Suppressor macrophage treated with lipopolysaccharide for 1 hour (primary cell): Measurements from ENCODE around the gene CPXM1.
"Not testable (repeated sequence)": the region's sequence is repeated elsewhere in the genome, so short reads cannot be mapped to it uniquely, and the experiment has no call there.

ENCODE experiments used
- DNase-seq, 3 donors: peaks; one replicate each; pipeline ENCODE4 v3.0.0-alpha.2; 2020 to 2022

The CPXM1 gene

DNA sequence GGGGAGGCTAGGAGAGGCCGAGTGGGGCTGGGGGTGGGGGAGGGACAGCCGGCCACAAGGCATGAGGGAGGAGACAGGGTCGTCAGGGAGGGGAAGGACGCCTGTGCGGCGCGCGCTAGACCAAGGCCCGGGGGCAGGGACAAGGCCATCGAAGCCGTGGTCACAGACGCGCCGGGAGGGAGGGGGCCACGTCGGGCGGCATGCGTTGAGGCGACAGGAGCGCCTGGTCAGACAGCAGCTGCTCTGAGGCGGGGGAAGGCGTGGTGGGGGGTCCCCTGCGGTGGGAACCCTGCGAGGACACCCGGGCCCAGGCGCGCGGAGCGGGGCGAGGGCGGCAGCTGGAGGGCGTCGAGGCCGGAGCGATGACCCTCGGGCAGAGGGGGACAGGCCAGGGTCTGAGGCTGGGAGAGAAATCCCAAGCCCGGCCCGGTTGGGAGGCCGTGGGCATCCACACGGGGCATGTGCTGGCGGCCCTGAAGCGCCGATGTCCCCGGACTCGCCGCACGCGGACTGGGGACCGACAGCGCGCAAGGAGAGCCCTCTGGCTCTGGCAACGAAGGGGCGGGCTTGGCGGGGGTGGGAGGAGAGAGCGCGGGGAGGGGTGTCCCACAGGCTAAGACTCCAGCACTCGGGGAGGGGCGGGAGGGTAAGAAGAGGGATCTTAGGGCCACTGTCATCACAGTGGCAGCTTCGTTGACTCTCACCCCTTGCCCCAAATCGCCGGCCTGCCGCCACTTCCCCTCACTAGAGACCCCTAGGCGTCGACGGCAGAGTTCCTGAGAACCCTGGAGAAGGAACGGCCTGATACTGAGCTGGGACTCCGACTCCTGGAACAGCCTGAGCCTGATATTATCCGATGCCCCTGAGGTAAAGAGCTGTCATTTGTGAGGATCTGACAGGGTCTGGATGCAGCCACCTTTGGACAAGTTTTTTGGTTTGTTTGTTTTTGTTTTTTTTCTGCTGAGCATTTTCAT, 20.8 kb upstream of the CPXM1 start:
- peak in 1 of 3 donors; percentile 19 for DNase-seq

DNA sequence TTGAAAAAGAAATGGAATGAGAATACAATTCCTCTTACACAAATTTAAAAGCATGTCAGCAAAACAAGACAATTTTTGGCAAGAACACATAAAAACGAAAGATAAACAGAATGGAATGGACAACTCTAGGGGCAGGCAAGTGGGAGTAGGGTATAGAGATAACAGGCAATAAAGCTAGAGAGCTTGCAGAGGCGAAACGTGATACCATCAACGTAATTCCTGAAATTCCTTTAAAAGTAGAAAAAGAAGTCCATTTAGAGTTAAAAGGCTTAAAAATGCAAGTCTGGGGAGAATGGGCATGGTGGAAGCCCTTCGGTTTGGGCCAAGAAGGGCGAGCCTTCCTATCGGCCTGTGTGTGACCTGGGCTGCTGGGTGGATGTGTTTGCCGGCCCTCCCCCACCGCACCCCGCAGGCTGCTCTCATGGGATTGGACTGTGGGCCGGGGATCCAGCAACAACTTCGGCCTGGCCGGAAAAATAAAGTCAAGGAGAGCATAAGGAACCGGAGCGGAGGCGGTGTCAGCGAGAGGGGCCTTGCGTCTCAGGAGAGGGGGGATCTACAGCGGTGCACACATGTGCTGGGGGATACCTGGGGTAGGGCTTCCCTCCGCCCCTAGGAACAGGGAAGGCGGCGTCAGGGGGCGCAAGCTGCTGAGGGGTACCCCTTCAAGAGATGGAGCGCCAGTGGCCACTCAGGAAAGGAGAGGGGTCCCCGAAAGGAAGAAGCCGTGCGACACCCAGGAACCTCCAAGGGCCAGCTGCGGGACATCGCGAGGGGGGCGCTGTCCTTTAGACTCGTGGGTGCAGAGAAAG, 19.9 kb upstream of the CPXM1 start:
- DNase-seq = no peak

DNA sequence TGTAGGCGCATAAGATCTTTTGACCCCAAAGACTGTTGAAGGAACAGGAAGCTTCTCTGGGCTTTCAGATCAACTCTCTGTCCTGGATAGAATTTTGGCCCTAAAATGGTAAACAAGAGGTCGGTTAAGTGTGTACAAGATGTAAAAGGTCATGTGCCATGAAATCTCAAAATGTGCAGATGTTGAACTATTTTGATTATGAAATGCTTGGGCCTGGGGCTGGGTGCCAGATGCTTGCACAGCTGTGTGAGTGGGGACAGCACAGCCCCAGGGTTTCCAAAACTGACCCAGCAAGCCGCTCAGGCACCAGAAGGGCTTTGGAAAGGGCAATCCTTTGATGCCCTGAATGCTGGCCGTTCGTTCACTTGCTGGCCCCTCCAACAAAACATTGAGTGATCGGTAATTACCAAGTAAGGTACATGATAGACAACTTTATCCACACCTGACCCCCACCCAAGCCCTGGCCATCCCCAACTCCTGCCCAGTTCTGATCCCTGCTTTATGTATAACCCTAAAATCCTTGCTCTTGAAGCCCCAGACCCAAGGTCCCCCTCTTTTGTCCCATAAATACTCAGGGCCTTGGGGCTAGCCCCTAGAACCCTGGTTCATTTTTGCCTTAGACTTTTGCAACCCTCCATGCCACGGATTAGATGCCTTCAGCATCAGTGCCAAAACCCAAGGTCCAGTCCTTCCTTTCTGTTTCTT, 17.6 kb upstream of the CPXM1 start:
- DNase-seq = no peak

DNA sequence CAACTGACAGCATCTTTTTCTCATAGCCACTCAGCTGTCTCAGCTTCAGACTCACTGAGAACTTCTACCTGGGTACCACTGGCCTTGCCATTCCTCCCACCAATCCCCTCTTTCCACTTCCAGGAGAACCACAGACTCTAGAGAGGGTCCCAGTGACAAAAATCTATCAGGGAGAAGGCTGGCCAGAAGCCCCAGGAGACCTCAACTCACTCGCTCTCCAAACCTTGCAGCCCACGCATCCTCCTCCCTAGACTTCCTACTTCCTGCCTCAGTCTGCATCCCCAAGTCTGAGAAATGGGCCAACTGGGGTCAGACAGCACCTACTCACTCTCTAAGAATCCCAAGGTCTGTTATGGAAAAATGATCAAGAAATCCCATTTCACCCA, 16.9 kb upstream of the CPXM1 start:
- no peak for DNase-seq

DNA sequence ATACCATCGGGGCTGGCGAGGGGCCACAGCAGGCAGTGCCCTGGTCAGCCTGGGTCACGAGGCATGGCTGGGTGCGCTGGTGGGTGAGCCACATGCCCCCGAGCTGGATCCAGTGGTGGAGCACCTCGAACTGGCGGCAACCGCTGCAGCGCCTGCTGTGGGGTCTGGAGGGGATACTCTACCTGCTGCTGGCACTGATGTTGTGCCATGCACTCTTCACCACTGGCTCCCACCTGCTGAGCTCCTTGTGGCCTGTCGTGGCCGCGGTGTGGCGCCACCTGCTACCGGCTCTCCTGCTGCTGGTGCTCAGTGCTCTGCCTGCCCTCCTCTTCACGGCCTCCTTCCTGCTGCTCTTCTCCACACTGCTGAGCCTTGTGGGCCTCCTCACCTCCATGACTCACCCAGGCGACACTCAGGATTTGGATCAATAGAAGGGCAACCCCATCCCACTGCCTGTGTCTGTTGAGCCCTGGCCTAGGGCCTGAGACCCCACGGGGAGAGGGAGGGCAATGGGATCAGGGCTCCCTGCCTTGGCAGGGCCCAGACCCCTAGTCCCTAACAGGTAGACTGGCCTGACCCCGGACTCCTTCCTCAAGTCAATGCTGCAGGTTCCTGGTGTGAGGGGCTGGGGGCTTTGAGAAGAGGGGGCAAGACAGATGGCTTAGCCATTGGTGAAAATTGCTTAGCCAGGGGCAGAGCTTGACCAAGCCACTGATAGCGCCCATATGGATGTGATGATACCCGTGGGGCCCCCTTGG, 16.3 kb upstream of the CPXM1 start:
- no peak for DNase-seq

GRCh38 chr20:2816030-2816582, 15.7 kb upstream of the CPXM1 start, which contains the start of gene TMEM239:
TSS of gene TMEM239 (plus strand) at chr20:2816364. CDS start at chr20:2816555, 191 bp downstream.
- DNase-seq = no peak

GRCh38 chr20:2815242-2815900, 14.9 kb upstream of the CPXM1 start:
- DNase-seq = no peak

DNA sequence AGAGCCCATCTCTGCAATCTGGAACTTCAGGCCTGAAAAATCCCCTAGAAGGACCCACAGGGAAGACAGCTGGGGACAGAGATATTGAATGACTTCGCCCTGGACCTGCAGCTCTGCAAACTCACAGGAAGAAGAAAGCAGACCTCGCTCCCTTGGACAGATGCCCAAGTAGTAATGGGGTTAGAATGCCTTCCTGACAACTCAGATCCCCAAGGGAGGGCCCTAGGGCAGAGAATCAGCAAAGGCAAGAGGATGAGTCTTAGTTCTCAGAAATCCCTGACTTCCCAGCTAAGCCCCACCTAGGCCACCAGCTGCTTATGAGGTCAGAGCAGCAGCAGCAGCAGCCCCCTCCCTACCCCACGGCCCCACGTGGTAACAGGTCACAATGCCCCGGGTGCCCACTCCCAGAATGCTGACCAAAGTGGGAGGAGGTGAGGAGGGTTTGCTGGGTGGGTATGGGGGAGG, 14.2 kb upstream of the CPXM1 start, which contains the start of gene C20orf141:
Gene C20orf141 (plus strand): TSS at position 401 of the 465 bp plus-strand sequence. CDS start 198 bp downstream, outside the sequence.
- peak in 2 of 3 donors; percentile 35 to 67 for DNase-seq

- no peak for DNase-seq
Measured at GRCh38 chr20:2814076-2814475, 13.6 kb upstream of the CPXM1 start.

GRCh38 chr20:2812189-2812588, 11.8 kb upstream of the CPXM1 start:
- DNase-seq = no peak

DNA sequence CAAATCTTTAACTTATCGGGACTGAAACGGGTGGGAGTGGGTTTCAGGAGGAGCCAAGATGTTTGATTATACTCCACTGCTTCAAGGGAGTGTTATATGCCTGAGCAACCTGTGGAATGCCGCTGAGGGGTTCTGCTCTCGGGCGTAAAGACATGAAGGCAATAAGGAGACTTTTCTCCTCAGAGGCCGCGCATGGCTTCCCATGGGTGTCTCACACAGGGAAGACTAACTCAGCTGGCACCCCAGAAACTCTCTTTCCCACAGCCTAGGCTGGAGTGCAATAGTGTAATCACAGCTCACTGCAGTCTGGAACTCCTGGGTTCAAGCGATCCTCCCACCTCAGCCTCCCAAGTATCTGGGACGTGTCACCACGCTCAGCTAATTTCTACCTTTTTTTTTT, 9.3 kb upstream of the CPXM1 start:
- no peak for DNase-seq

- not testable (repeated sequence) for DNase-seq
Measured at GRCh38 chr20:2807929-2808328, 7.5 kb upstream of the CPXM1 start.

DNA sequence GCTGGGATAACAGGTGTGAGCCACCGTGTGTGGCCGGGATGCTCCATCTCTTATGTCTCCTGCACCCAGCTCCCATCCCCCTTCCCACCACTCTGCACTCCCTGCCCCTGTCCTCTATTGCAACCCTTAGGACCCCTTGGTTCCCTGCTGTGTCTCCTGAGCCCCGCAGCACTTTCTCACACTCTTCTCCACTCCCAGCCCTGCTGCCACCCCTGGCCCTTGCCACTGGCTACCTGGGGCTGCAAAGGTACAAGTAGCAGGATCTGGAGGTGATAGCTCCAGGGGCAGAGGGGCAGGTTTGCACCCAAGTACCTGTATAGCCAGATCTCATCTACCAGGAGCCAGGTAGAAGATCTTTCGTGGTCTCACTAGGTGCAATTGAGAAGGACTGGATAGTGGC, 6.6 kb upstream of the CPXM1 start:
- DNase-seq = no peak

- no peak for DNase-seq
Measured at GRCh38 chr20:2806351-2806701, 5.9 kb upstream of the CPXM1 start.

DNA sequence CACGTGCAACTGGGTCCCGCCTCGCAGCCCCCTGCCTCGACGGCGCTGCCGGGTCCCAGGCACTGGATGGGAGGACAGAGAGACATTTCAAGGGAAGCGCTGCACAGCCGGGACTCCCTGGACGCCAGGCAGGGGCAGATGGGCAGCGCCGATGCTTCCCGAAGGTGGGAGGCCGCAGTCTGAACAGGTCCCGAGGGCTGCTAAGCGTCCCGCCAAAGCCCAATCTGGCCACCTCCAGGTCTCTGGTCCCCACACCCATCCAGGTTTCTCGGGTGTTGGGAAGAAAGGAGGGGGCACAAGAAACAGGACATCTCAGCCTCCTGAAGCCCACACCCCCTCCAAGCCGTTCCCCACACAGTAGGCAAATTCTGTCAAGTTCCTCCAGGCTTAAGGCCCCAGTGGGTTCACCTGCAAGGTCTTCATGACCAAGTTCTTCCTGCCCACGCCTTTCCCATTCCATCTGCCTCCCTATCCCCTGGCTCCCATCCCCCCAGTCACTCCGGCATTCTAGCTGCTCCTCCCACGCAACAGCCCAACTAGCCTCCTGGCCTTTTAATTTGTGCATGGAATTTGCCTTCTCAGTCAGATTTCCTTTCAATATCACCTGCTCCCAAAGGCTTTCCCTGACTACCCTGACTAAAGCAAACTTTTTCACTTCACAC, 5.4 kb upstream of the CPXM1 start:
- DNase-seq = no peak

GRCh38 chr20:2804852-2805688, 4.6 kb upstream of the CPXM1 start:
- DNase-seq = peak in 1 of 3 donors; percentile 28

- DNase-seq = no peak
Measured at GRCh38 chr20:2804041-2804828, 3.8 kb upstream of the CPXM1 start.

DNA sequence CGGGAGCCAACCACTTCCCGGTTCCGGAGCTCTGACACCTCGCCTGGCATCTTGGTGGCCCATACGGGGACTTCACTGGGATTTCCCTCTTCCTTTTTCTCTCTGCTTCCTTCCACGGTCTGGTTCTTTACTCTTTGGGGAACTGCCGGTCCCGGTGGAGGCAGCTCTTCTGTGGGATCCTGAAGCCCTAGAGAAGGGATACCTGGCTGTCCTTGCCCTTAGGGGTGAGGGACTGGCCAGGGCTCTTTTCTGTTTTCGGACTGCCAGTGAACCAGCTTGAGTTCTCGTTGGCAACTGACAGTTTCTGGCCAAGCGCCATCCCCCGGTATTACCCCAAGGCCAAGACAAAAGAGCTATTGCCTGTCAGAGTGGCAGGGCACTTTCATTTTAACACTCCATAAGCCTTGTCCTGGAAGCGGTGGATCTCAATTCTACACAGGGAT, 880 bp upstream of the CPXM1 start:
- no peak for DNase-seq
